GM21367 (cell line): ENCODE measurements around the gene STRIP2.
"Not testable (repeated sequence)": the region's sequence is repeated elsewhere in the genome, so short reads cannot be mapped to it uniquely, and the experiment has no call there.

Experiments used
- ATAC-seq: cut with Tn5 transposase; IDR thresholded peaks from one replicate; pipeline ENCODE4 v1.9.1; 2021; ENCODE audit not compliant: unreplicated experiment

STRIP2 gene

GRCh38 chr7:129450295-129450694 lies 16.1 kb downstream of the STRIP2 start:
- no peak for ATAC-seq

- ATAC-seq: no peak
Measured at GRCh38 chr7:129452589-129453231, 18.5 kb downstream of the STRIP2 start.

DNA sequence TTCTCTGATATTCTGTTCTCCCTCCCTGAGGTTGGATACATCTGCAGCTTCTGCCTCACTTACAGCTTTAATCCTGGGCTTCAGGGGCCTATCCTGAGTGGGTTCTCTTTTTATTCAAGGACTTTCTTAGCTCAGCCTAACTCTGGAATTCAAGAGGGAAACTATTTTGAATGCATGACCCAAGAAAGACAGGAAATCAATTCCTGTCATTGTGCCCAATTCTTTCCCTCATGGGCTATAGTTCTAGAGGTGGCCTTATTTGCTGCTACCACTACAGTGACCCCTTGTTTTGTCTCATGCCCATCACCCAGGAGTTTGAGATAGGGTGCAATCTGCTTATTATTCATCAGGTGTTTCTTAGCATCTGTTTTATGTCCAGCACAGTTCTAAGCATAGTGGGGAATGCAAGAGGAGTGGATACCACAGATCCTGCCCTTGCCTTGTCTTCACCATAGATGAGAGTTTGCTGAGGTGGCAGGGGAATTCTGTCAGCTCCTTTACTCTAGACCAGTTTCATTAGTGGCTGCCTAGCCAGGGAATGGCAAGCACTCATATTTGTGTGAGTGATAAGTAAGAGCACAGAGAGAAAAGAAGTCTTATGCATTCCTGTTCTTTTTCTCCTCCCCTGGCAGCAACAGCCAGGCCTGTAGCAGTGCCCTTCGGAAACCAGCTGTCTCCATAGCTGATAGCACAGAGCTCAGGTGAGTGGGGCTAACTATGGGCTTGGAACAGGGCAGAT lies 19.4 kb downstream of the STRIP2 start:
- ATAC-seq: no peak

GRCh38 chr7:129454249-129454551 lies 20.0 kb downstream of the STRIP2 start:
- no peak for ATAC-seq

GRCh38 chr7:129456421-129456820 lies 22.2 kb downstream of the STRIP2 start:
- ATAC-seq: no peak

DNA sequence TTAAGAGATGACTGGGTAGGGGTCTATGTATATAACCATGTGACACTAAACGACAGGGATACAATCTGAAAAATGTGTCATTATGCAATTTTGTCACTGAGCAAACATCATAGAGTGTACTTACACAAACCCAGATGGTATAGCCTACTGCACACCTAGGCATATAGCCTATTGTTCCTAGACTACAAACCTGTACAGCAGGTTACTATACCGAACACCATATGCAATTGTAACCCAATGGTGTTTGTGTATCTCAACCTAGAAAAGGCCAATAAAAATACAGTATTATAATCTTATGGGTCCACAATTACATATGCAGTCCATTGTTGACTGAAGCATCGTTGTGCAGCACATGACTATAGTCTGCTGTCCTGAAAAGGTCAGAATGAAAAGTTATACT lies 22.9 kb downstream of the STRIP2 start:
- no peak for ATAC-seq

- ATAC-seq: no peak
Measured at GRCh38 chr7:129458171-129458570, 23.9 kb downstream of the STRIP2 start.

GRCh38 chr7:129461809-129462208 lies 27.6 kb downstream of the STRIP2 start:
- ATAC-seq: no peak

- ATAC-seq: no peak
Measured at GRCh38 chr7:129462420-129462819, 28.2 kb downstream of the STRIP2 start.

GRCh38 chr7:129464194-129464593 lies 30.0 kb downstream of the STRIP2 start:
- ATAC-seq: no peak

DNA sequence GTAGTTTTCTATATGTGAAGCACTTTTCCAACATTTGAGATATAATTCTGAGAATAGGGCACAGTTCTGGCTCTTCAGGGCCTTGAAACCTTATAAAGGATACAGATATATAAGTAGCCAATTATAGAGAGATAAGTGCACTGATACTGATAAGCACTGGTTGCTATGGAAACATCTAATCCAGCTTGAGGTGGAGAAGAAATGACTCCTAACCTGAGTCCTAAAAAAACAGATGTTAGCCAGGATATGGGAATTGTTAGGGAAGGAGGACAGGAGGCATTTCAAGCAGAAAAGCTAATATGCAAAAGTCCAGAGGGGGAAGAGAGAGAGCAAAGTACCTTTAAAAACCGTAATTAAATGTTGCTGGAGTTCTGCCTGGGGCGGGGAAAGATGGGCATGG lies 30.8 kb downstream of the STRIP2 start:
- no peak for ATAC-seq

- ATAC-seq: no peak
Measured at GRCh38 chr7:129466796-129467195, 32.6 kb downstream of the STRIP2 start.

DNA sequence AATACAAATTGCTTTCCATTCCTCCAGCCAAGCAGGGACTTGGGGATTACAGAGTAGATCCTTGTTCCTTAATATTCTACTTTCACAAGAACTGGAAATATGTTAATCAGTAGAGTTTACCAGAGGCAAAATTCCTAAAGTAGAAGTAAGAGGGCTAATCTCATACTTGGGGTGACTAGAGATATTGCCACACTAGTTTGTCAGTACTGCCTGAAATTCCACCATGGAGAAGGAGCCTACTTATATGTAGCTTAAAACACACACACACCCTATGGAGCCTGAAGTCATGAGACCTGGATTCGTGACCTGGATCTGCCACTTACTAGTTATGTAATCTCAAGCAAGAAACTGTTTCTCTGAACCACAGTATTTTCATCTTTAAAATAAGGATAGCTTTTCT lies 33.9 kb downstream of the STRIP2 start:
- no peak for ATAC-seq

DNA sequence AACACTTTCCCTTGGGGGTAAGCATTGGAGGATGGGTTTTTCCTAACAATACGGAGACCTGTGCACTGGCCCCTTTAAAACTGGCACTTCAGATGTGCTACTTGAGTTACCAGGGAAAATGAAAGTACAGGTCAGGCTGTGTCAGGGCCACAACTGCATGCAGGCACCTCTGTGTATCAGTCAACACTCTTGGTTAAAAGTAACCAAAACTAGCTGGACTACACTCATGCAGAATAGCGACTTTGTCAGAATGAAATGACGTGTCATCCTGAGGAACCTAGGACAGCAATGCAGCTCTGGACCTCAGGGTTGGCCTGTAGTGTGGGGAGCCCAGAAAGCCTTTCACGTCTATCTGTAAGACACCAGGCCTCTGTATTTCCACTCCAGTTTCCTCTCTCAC lies 34.3 kb downstream of the STRIP2 start:
- peak; percentile 58 for ATAC-seq

DNA sequence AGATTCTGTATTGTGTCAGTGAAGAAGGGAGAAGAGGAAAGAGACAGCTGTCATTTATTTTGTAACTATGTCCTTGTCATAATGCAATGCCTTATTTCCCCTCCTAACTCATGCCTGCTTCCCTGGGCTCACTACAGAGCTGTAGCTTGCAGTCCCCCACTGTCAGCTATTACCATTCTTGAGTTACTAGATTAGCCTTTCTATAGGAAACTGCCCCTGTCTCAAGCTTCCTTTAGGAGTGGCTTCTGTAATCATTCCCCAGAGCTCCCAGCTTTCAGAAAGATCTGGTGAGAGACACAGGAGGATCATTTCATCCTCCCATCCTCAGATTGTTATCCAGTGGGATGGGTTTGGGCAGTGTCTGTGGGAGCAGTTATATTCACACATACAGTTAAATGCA lies 35.7 kb downstream of the STRIP2 start:
- no peak for ATAC-seq

- ATAC-seq: no peak
Measured at GRCh38 chr7:129470411-129470810, 36.2 kb downstream of the STRIP2 start.

DNA sequence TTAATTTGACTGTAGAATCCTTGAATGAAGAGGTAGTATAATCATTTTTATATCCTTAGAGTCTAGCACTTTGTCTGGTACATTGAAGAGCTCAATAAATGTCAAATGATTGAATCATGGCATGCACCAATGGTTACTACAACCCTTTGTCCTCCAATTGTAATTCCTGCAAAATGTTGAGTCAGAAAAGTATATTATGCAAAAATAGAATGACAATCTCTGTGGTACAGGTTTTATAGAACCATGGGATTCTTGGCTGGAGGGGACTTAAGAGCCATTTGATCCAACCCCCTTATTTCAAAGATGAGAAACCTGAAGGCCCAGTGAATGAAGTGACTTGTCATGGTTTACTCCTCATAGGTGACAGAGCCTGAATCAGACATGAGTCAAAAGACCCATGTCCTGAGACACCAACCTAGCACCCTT lies 37.2 kb downstream of the STRIP2 start:
- no peak for ATAC-seq

DNA sequence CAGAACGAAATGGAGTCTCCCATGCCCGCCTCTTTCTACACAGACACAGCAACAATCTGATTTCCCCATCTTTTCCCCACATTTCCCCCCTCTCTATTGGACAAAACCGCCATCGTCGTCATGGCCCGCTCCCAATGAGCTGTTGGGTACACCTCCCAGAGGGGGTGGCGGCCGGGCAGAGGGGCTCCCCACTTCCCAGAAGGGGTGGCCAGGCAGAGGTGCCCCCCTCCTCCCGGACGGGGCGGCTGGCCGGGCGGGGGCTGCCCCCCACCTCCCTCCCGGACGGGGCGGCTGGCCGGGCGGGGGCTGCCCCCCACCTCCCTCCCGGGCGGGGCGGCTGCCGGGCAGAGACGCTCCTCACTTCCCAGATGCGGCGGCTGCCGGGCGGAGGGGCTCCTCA lies 41.7 kb downstream of the STRIP2 start:
- ATAC-seq: not testable (repeated sequence)

- ATAC-seq: not testable (repeated sequence)
Measured at GRCh38 chr7:129476398-129476797, 42.2 kb downstream of the STRIP2 start.

DNA sequence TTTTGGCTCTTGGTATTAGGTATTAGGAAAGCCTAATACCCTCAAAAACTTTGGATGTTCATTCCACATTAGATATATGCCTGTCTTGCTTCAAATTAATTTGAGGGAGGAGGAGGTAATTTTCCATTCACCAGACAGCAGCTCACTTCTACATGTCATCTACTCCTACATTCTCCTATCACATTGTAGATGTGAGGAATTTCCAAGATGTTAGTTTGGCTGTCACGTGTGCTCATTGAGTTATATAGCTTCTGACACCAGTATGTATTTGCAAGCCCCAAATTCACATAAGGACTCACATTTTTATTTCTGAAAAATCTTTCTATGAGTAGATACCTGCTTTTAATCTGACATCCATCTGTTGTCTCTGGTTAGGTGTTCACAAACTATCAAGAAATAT lies 45.6 kb downstream of the STRIP2 start:
- ATAC-seq: no peak

DNA sequence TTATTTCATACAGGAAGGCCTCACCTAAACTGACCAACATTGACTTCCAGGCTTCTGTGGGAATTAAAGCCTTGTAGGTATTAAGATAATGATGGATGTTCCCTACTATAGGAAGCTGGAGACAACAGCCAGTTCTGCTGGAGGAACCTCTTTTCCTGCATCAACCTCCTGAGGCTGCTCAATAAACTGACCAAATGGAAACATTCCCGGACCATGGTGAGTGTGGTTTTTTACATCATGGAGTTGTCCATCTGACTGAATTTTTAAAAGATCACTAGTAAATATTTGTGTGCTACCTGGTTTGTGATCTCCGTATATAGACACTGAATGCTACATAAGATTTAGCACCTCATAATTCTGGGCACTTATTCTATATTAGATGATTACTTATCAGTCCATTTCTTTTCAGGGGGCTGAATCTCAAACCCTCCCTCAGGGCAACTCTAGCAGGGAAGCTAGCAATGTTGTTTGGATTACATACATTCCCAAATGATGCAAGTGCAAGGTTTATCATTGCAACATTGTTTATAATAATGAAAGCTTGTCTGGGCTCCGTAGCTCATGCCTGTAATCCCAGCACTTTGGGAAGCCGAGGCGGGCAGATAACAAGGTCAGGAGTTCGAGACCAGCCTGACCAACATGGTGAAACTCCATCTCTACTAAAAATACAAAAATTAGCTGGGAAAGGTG lies 46.6 kb downstream of the STRIP2 start:
- ATAC-seq: no peak

DNA sequence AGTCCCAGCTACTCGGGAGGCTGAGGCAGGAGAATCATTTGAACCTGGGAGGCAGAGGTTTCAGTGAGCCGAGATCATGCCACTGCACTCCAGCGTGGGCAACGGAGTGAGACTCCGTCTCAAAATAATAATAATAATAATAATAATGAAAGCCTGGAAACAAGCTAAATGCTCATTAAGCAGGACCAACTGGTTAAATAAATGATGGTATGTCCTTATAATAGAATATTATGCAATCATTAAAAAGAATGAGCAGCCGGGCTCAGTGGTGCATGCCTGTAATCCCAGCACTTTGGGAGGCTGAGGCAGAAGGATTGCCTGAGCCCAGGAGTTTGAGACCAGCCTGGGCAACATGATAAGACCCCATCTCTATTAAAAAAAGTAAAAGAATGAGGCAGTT lies 47.1 kb downstream of the STRIP2 start:
- not testable (repeated sequence) for ATAC-seq
